ENCODE results near the gene C4orf50.

The C4orf50 gene

GRCh38 chr4:5854929-5855328 lies 163.3 kb downstream of the C4orf50 start:
- TF ChIP-seq CTCF (IDR thresholded peaks at IDR 0.05; ENCODE audit: low read depth, low read length, missing control alignments), result no peak
- no peak for DNase-seq (ENCODE audit: low read depth)
- H3K4me3 ChIP-seq (ENCODE audit: low read depth, low read length), result no peak overlapping the region

GRCh38 chr4:5852523-5853202 lies 165.6 kb downstream of the C4orf50 start:
- no peak for DNase-seq (ENCODE audit: low read depth)
- no peak for TF ChIP-seq CTCF (IDR thresholded peaks at IDR 0.05; ENCODE audit: low read depth, low read length, missing control alignments)
- no peak overlapping the region for H3K4me3 ChIP-seq (ENCODE audit: low read depth, low read length)

GRCh38 chr4:5851637-5852301 lies 166.5 kb downstream of the C4orf50 start:
- DNase-seq (ENCODE audit: low read depth), result no peak
- TF ChIP-seq CTCF (IDR thresholded peaks at IDR 0.05; ENCODE audit: low read depth, low read length, missing control alignments), result no peak
- no peak overlapping the region for H3K4me3 ChIP-seq (ENCODE audit: low read depth, low read length)

Data from GM12864 (cell line).